Memory B cell (primary cell): ENCODE results near the gene PARVB.

ENCODE experiments used
- ATAC-seq: fragments of 150-1000 bp; cut with Tn5 transposase; 2 replicates; pipeline ENCODE4 v1.10.0; 2021; ENCODE audit warnings: low read depth, mild to moderate bottlenecking, moderate library complexity
- DNase-seq, 2 donors: peaks; one replicate each; pipeline ENCODE4 v3.0.0; 2022; ENCODE audit warnings: low spot score in 2 of 2
- H3K27ac Mint-ChIP-seq: one replicate; pipeline ENCODE4 v1.8.0; 2022; ENCODE audit warnings: mild to moderate bottlenecking, moderate library complexity, mixed read lengths
- H3K27me3 Mint-ChIP-seq: one replicate; pipeline ENCODE4 v1.8.0; 2022; ENCODE audit warnings: mixed read lengths
- H3K36me3 Mint-ChIP-seq: one replicate; pipeline ENCODE4 v1.8.0; 2022; ENCODE audit warnings: mild to moderate bottlenecking, mixed read lengths
- H3K4me1 Mint-ChIP-seq: one replicate; pipeline ENCODE4 v1.8.0; 2022; ENCODE audit warnings: mixed read lengths
- H3K4me3 Mint-ChIP-seq: one replicate; pipeline ENCODE4 v1.8.0; 2022; ENCODE audit warnings: mild to moderate bottlenecking, moderate library complexity, mixed read lengths
- H3K9me3 Mint-ChIP-seq: one replicate; pipeline ENCODE4 v1.8.0; 2022; ENCODE audit warnings: mixed read lengths

Gene PARVB

DNA sequence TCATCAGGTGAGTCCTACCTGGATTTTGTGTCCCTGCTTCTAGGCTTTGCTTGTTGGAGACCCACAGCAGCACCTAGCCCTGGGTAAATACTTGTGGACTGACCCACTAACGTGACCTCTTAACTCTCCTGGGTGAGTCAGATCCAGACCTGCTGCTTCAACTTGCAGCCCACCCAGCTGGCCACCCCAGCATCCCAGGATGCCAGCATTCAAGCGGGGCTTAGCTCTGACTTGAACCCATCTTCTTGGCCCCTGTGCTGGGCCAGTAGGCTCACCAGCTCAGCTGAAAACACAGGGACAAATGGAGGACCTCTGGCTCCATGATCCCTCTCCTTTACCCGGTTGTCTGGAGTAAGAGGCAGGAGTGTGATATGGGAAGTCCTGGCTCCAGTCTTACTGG, 190.1 kb downstream of the PARVB start:
- Mint-ChIP-seq H3K4me3 (no peak overlapping the region), H3K4me1 (peaks cover 4% of the 10 kb centered on the region), H3K27me3 (no peaks in the 10 kb centered on the region), H3K36me3 (peaks cover 19% of the 10 kb centered on the region), H3K9me3 (peaks cover 3% of the 10 kb centered on the region), H3K27ac (no peak overlapping the region)
- ATAC-seq (no peak), DNase-seq (no peak)

DNA sequence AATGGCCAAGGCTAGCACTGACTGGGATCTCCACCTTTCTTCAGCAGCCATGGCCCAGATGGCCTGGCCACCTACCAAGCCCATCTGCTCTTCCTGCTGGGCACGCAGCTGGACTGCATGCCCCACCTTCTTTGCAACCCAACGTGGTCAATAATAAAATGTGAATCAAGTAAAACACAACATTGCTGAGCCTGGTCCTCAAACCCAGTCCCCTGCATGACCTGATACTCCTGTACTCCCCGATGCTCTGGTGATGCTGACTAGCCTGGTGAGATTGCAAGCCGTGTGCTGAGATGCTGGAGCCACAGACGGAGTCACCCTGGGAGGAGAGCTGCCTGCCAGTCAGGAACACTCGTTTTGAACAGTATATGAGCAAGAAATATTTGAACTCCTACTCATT, 190.7 kb downstream of the PARVB start:
- Mint-ChIP-seq H3K4me1 (peaks cover 4% of the 10 kb centered on the region), H3K36me3 (peaks cover 17% of the 10 kb centered on the region), H3K27me3 (no peaks in the 10 kb centered on the region), H3K4me3 (no peak overlapping the region), H3K9me3 (peaks cover 2% of the 10 kb centered on the region), H3K27ac (no peak overlapping the region)
- no peak for ATAC-seq
- no peak for DNase-seq

DNA sequence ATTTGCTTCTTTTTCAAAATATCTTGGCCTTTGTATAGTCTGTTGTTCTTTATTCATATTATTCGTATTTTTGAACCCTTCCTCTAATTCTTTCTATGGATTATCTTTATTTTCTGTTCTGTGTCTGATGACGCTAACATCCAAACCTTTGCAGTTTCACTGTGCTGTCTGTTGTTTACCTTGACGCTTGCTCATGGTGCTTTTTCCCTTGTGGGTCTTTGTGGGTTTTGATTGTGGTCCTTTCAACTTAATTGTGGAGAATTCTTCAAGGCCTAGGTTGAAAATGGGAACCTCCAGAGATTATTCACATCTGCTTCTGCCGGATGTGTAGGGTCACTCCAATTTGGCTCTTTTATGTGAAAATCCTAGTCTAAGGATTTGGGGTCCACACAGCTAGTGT, 191.2 kb downstream of the PARVB start:
- Mint-ChIP-seq H3K4me3 (no peak overlapping the region), H3K27me3 (no peaks in the 10 kb centered on the region), H3K9me3 (no peaks in the 10 kb centered on the region), H3K36me3 (peaks cover 14% of the 10 kb centered on the region), H3K27ac (no peak overlapping the region), H3K4me1 (peaks cover 4% of the 10 kb centered on the region)
- ATAC-seq (no peak), DNase-seq (no peak)

- no peaks in the 10 kb centered on the region for H3K9me3 Mint-ChIP-seq
- DNase-seq (no peak), ATAC-seq (no peak)
- H3K36me3 Mint-ChIP-seq = peaks cover 4% of the 10 kb centered on the region
- no peaks in the 10 kb centered on the region for H3K4me1 Mint-ChIP-seq
- H3K27ac Mint-ChIP-seq = no peak overlapping the region
- H3K27me3 Mint-ChIP-seq = peaks cover 3% of the 10 kb centered on the region
- no peak overlapping the region for H3K4me3 Mint-ChIP-seq
These were observed 193.2 kb downstream of the PARVB start for GRCh38 chr22:44217346-44217745.

DNA sequence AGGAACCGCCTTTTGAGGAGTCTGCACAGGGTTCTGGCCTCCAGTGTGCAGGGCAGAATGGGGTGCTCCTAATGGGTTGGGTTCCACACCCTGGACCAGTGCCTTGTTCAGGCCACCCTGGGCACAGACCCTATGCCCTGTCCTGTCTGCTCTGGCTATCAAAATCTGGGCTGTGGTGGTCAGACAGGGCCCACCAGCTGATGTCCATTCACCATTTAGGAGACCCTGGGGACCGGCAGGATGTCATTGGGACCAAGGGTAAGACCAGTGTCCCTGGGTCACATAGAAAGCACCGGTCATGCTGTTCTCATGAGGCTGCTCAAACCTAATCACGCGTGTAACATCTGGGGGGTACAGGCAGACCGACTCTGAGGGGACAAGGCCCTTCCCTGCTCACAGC, 194.0 kb downstream of the PARVB start:
- no peaks in the 10 kb centered on the region for H3K9me3 Mint-ChIP-seq
- DNase-seq = no peak
- peaks cover 4% of the 10 kb centered on the region for H3K36me3 Mint-ChIP-seq
- H3K4me3 Mint-ChIP-seq = no peak overlapping the region
- ATAC-seq = no peak
- no peaks in the 10 kb centered on the region for H3K4me1 Mint-ChIP-seq
- H3K27me3 Mint-ChIP-seq = peaks cover 3% of the 10 kb centered on the region
- no peak overlapping the region for H3K27ac Mint-ChIP-seq

DNA sequence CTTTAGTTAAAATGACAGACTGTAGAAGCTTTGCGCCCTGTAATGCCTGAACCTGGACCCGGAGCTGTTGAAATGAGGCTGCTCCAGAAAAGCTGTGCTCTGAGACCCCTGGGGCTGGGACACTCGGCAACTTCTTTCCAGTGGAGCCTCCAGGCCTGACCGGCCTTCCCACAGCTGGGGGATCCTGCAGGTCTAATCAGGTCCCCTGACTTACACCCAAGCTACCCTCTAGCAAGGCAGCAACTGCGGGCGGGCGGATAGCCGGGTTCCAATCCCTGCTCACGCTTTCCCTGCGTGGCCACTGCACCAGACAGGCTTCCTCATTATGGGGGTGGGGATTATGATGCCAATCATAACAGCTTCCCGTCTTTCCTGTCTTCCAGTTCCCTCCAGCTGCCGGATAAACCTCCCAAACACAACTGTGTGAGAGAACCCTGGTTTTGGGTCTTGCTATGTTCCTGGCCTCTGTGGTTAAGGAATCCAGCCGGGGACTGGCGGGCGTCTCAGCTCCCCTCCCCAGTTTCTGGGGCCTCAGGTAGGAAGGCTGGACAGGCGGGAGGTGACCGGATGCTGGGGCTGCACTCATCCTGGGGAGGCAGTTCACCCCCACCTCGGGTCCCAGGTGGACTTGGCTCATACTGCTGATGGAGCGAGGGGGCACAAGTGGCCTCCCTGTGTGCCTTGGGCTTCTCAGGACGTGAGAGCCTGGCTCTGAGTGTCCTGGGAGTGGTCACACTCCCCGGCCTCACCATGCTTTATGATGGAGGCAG, 195.2 kb downstream of the PARVB start:
- DNase-seq (no peak), ATAC-seq (no peak)
- no peak overlapping the region for H3K4me3 Mint-ChIP-seq

DNA sequence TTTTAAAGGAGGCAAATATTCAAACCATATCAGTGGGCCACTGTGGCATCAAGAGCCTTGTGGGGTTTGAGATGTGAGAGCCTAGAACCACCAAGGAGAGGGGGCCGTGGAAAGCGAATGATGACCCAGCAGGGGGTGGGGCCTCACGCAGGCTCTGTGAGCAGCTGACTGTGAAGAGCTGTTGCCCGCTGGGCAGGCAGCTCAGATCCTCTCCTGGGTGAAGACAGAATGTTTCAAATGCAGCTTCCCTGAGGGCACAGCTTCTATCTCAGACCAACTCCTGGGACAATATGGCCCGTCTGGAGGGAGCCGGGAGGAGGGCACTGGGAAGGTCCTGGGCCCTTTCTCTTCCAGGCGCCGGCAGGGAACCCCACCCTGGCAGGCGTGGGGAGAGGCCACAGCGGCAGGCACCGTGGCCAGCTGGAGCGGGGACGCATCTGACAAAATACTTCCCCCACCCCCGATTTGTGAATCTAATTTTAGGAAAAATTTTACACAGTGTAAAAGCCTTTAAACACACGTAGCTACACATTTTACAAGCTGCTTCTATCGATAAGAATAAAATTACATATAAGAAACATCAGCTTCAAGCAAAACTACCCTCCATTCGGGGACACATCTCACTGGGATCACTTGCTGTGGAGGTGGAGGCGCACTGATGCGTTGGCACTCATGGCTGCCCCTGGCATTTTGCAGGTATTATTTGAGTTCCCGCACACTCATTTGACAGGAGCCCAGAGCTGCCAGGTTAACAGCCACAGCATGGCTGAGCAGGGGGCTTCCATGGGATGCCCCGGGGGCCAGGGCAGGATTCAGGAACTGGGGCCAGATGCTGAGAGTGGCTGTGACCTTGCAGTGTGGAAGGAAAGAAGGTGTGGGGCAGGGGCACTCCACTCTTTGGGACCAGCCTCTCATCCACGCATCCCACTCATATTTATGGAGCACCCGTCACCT, 196.9 kb downstream of the PARVB start:
- no peaks in the 10 kb centered on the region for H3K9me3 Mint-ChIP-seq
- ATAC-seq = no peak
- H3K4me1 Mint-ChIP-seq = no peaks in the 10 kb centered on the region
- H3K27me3 Mint-ChIP-seq = peaks cover 17% of the 10 kb centered on the region
- no peak for DNase-seq
- H3K27ac Mint-ChIP-seq = no peak overlapping the region
- no peak overlapping the region for H3K4me3 Mint-ChIP-seq
- peaks cover 4% of the 10 kb centered on the region for H3K36me3 Mint-ChIP-seq

More for the DNA sequence above, 195.2 kb downstream of the PARVB start:
- Mint-ChIP-seq H3K27ac (no peak overlapping the region), H3K9me3 (no peaks in the 10 kb centered on the region), H3K4me1 (no peaks in the 10 kb centered on the region), H3K27me3 (peaks cover 7% of the 10 kb centered on the region), H3K36me3 (peaks cover 4% of the 10 kb centered on the region)

- no peak for DNase-seq
- Mint-ChIP-seq H3K27me3 (peaks cover 21% of the 10 kb centered on the region), H3K4me3 (no peak overlapping the region), H3K36me3 (no peaks in the 10 kb centered on the region), H3K9me3 (no peaks in the 10 kb centered on the region), H3K27ac (no peak overlapping the region), H3K4me1 (no peaks in the 10 kb centered on the region)
- no peak for ATAC-seq
These were observed 197.8 kb downstream of the PARVB start for GRCh38 chr22:44221710-44222475.
